Measurements from ENCODE around the gene APOC3. TPM values are rescaled to one million over a fixed set of nuclear protein-coding genes. Genes with fewer than 3 reads are reported as not detected.

Gene APOC3
- total RNA-seq, 1 experiment from 2014 or later, result 3.5 TPM

GRCh38 chr11:116873381-116873780 is 43.7 kb downstream of the APOC3 start (continued):
- TF ChIP-seq SP1 (IDR thresholded peaks at IDR 0.05; ENCODE audit: low read depth) (no peak), ZFX (IDR thresholded peaks at IDR 0.05) (no peak), JUND (IDR thresholded peaks at IDR 0.05) (no peak), RAD21 (IDR thresholded peaks at IDR 0.05; ENCODE audit: low read depth) (no peak)

- intact Hi-C loops (cut with micrococcal nuclease), result no loop called here
- no TSS peak for BruUV-seq (replicated peaks)
- no peak overlapping the region for H3K27ac ChIP-seq (ENCODE audit: low read depth, low read length)
- CTCF ChIA-PET, result no interaction called here
- ATAC-seq (no peak), DNase-seq (ENCODE audit: low read depth, low spot score) (no peak)
- H3K9me3 ChIP-seq (ENCODE audit: control insufficient read depth in 1 of 2, insufficient read depth in 1 of 2, low read depth in 1 of 2, low read length in 2 of 2), result no peaks in the 10 kb centered on the region
- POLR2A ChIA-PET, result no interaction called here
- no peak overlapping the region for H3K4me3 ChIP-seq (replicated peaks in 1 of 2; ENCODE audit: low read depth in 1 of 2, low read length in 2 of 2)
- H3K36me3 ChIP-seq (ENCODE audit: control insufficient read depth in 1 of 2, insufficient read depth in 2 of 2, low read length in 2 of 2), result peaks cover 6 to 25% of the 10 kb centered on the region in 2 experiments; a peak in 2 of 4 replicates
- TF ChIP-seq POLR2AphosphoS5 (IDR thresholded peaks at IDR 0.05; ENCODE audit: low read depth, low read length) (no peak), ZBTB33 (IDR thresholded peaks at IDR 0.05; ENCODE audit: extremely low read depth, insufficient replicate concordance, low read length) (no peak), FOSL1 (IDR thresholded peaks at IDR 0.05; ENCODE audit: low read depth) (no peak)
- H4K20me1 ChIP-seq (ENCODE audit: insufficient read depth), result no peaks in the 10 kb centered on the region
- no peak overlapping the region for H3K9ac ChIP-seq (ENCODE audit: low read length)
- RAD21 ChIA-PET (ENCODE audit: low non-redundant PET in 1 of 2, low total read pairs in 2 of 2, uncharacterized antibody in 2 of 2, unreplicated experiment in 2 of 2), result no interaction called here
- no peaks in the 10 kb centered on the region for H3K4me1 ChIP-seq (ENCODE audit: control insufficient read depth in 1 of 2, insufficient read depth in 2 of 2, low read length in 2 of 2)
- no peaks in the 10 kb centered on the region for H3K9me2 ChIP-seq (ENCODE audit: insufficient read depth)
- H2AFZ ChIP-seq (ENCODE audit: low read depth, low read length, poor library complexity, severe bottlenecking), result no peak overlapping the region
- no peaks in the 10 kb centered on the region for H3K27me3 ChIP-seq (ENCODE audit: insufficient read depth, low read length)
- H3K79me2 ChIP-seq (ENCODE audit: insufficient read depth, low read length), result no peaks in the 10 kb centered on the region
- H3K4me2 ChIP-seq (ENCODE audit: low read length), result no peak overlapping the region
These were observed 44.5 kb downstream of the APOC3 start for GRCh38 chr11:116874251-116874650.

GRCh38 chr11:116875194-116875593 is 45.5 kb downstream of the APOC3 start:
- peaks cover 6 to 25% of the 10 kb centered on the region in 2 experiments; a peak in 2 of 4 replicates for H3K36me3 ChIP-seq (ENCODE audit: control insufficient read depth in 1 of 2, insufficient read depth in 2 of 2, low read length in 2 of 2)
- no peaks in the 10 kb centered on the region for H3K9me2 ChIP-seq (ENCODE audit: insufficient read depth)
- no peak for TF ChIP-seq EGR1 (IDR thresholded peaks at IDR 0.05; ENCODE audit: low read depth)
- no peak for TF ChIP-seq TCF7L2 (IDR thresholded peaks at IDR 0.05; ENCODE audit: borderline replicate concordance, extremely low read depth, insufficient read depth, insufficient read length)
- ChIA-PET CTCF (no interaction called here), RAD21 (ENCODE audit: low non-redundant PET in 1 of 2, low total read pairs in 2 of 2, uncharacterized antibody in 2 of 2, unreplicated experiment in 2 of 2) (no interaction called here), POLR2A (no interaction called here)
- BruUV-seq (replicated peaks), result no TSS peak
- no peaks in the 10 kb centered on the region for H4K20me1 ChIP-seq (ENCODE audit: insufficient read depth)
- H3K27me3 ChIP-seq (ENCODE audit: insufficient read depth, low read length), result no peaks in the 10 kb centered on the region
- ATAC-seq (no peak), DNase-seq (ENCODE audit: low read depth, low spot score) (no peak)
- H3K79me2 ChIP-seq (ENCODE audit: insufficient read depth, low read length), result no peaks in the 10 kb centered on the region
- H3K9me3 ChIP-seq (ENCODE audit: control insufficient read depth in 1 of 2, insufficient read depth in 1 of 2, low read depth in 1 of 2, low read length in 2 of 2), result no peaks in the 10 kb centered on the region
- H3K9ac ChIP-seq (ENCODE audit: low read length), result no peak overlapping the region
- no peak overlapping the region for H3K4me2 ChIP-seq (ENCODE audit: low read length)
- H3K4me3 ChIP-seq (replicated peaks in 1 of 2; ENCODE audit: low read depth in 1 of 2, low read length in 2 of 2), result no peak overlapping the region
- no peak overlapping the region for H3K27ac ChIP-seq (ENCODE audit: low read depth, low read length)
- intact Hi-C loops (cut with micrococcal nuclease), result no loop called here
- H3K4me1 ChIP-seq (ENCODE audit: control insufficient read depth in 1 of 2, insufficient read depth in 2 of 2, low read length in 2 of 2), result peaks cover 0 to 3% of the 10 kb centered on the region in 2 experiments; a peak in 1 of 4 replicates
- H2AFZ ChIP-seq (ENCODE audit: low read depth, low read length, poor library complexity, severe bottlenecking), result no peak overlapping the region

Measured in HCT116 (cell line).